NCI-H345 (cell line): ENCODE measurements around the gene CPB1.

Source experiments
- DNase-seq: peaks from one replicate; lab custom pipeline; 2025; lab: John Stamatoyannopoulos, UW

The CPB1 gene

GRCh38 chr3:148882288-148882687 lies 54.7 kb downstream of the CPB1 start:
- DNase-seq: peak; percentile 20

GRCh38 chr3:148883163-148883562 lies 55.6 kb downstream of the CPB1 start:
- DNase-seq: no peak

- no peak for DNase-seq
These were observed 56.6 kb downstream of the CPB1 start for GRCh38 chr3:148884261-148884660.

GRCh38 chr3:148889828-148890227 lies 62.2 kb downstream of the CPB1 start:
- DNase-seq: no peak

- no peak for DNase-seq
These were observed 68.5 kb downstream of the CPB1 start for GRCh38 chr3:148896062-148896461.

GRCh38 chr3:148901987-148902791 lies 74.6 kb downstream of the CPB1 start:
- DNase-seq: no peak

GRCh38 chr3:148903022-148903442 lies 75.4 kb downstream of the CPB1 start:
- no peak for DNase-seq

GRCh38 chr3:148903941-148904340 lies 76.3 kb downstream of the CPB1 start:
- no peak for DNase-seq

GRCh38 chr3:148906667-148907066 lies 79.1 kb downstream of the CPB1 start:
- no peak for DNase-seq
